AG04449 (cell line): ENCODE results near the gene SORL1-AS1.

Experiments used
- CTCF ChIA-PET: fragments of 350-600 bp; formaldehyde crosslinking; extraction: SDS; loops from one replicate; lab custom pipeline; 2021; ENCODE audit warnings: antibody characterized with exemption; lab: Yijun Ruan, JAX
- POLR2A ChIA-PET: fragments of 400-600, 350-600 bp; formaldehyde crosslinking; extraction: SDS; loops from one replicate; lab custom pipeline; 2020; ENCODE audit warnings: antibody characterized with exemption, inconsistent platforms; lab: Yijun Ruan, JAX
- DNase-seq: peaks from one replicate; pipeline ENCODE4 v3.0.0-alpha.2; 2010; ENCODE audit warnings: low read depth, low spot score
- H3K4me3 ChIP-seq: 2 replicates; pipeline ENCODE4 v1.5.1; 2011; ENCODE audit warnings: low read depth, mild to moderate bottlenecking, control low read depth, low read length
- CTCF ChIP-seq: IDR thresholded peaks from one replicate; pipeline ENCODE4 v1.5.1; 2011; ENCODE audit warnings: mild to moderate bottlenecking, moderate library complexity, low read length, control low read depth, inconsistent platforms; ENCODE audit not compliant: insufficient read depth; ENCODE audit errors: missing control alignments

Gene SORL1-AS1

GRCh38 chr11:121422675-121423074, 30.1 kb downstream of the SORL1-AS1 start:
- POLR2A ChIA-PET, result no interaction called here
- DNase-seq, result no peak
- CTCF ChIA-PET, result no interaction called here
- TF ChIP-seq CTCF, result no peak
- H3K4me3 ChIP-seq, result no peak overlapping the region

GRCh38 chr11:121421149-121421901, 31.4 kb downstream of the SORL1-AS1 start:
- H3K4me3 ChIP-seq, result no peak overlapping the region
- POLR2A ChIA-PET, result no interaction called here

GRCh38 chr11:121420398-121420797, 32.4 kb downstream of the SORL1-AS1 start:
- ChIA-PET POLR2A (no interaction called here), CTCF (no interaction called here)
- no peak for TF ChIP-seq CTCF
- H3K4me3 ChIP-seq, result no peak overlapping the region
- DNase-seq, result no peak

More at GRCh38 chr11:121421149-121421901, 31.4 kb downstream of the SORL1-AS1 start:
- no peak for DNase-seq
- TF ChIP-seq CTCF, result no peak
- CTCF ChIA-PET, result interaction anchor here (0.8 kb wide), 1 partner anchor 10 kb away, joined by 4 read pairs; no protein-coding TSS in a partner anchor

- DNase-seq, result no peak
- no peak overlapping the region for H3K4me3 ChIP-seq
- TF ChIP-seq CTCF, result no peak
- POLR2A ChIA-PET, result no interaction called here
- CTCF ChIA-PET, result no interaction called here
Measured at GRCh38 chr11:121419836-121420235, 32.9 kb downstream of the SORL1-AS1 start.

- ChIA-PET CTCF (no interaction called here), POLR2A (no interaction called here)
- TF ChIP-seq CTCF, result no peak
- no peak overlapping the region for H3K4me3 ChIP-seq
- no peak for DNase-seq
Measured at GRCh38 chr11:121418625-121419114, 34.1 kb downstream of the SORL1-AS1 start.

GRCh38 chr11:121417607-121418006, 35.2 kb downstream of the SORL1-AS1 start:
- no peak for TF ChIP-seq CTCF
- ChIA-PET POLR2A (no interaction called here), CTCF (interaction anchor here (1.0 kb wide), 1 partner anchor 12 kb away, joined by 4 read pairs; no protein-coding TSS in a partner anchor)
- DNase-seq, result no peak
- H3K4me3 ChIP-seq, result no peak overlapping the region
